Keratinocyte (primary cell): ENCODE data around the gene GLT8D2. TPM values are rescaled to one million over a fixed set of nuclear protein-coding genes. Genes with fewer than 3 reads are reported as not detected.
A peak's percentile ranks its signal among the peaks of the same experiment; 100 is the strongest.

Experiments
- DNase-seq: peaks from one replicate; pipeline ENCODE4 v3.0.0-alpha.2; 2011; ENCODE audit warnings: low read depth, missing footprints, low spot score
- FAIRE-seq: peaks from 2 replicates; lab custom pipeline; 2011; peaks lifted over from hg19 to GRCh38; lab: Jason Lieb, UNC
- H2AFZ ChIP-seq: 2 replicates; pipeline ENCODE4 v1.6.0; 2012; ENCODE audit warnings: low read length, control low read depth, inconsistent platforms; ENCODE audit not compliant: control insufficient read depth
- H3K27ac ChIP-seq: 2 replicates; pipeline ENCODE4 v1.5.1; 2011; ENCODE audit warnings: low read length; ENCODE audit not compliant: control insufficient read depth, insufficient read depth
- H3K27me3 ChIP-seq: 3 replicates; pipeline ENCODE4 v1.6.0; 2011; ENCODE audit warnings: low read length; ENCODE audit not compliant: control insufficient read depth, insufficient read depth; ENCODE audit errors: extremely low read depth
- H3K36me3 ChIP-seq, 2 experiments: 2 replicates in 1 of 2; 3 replicates in 1 of 2; pipeline ENCODE4 v1.5.1; 2011; ENCODE audit warnings: low read length in 2 of 2, mild to moderate bottlenecking in 1 of 2; ENCODE audit not compliant: control insufficient read depth in 2 of 2, insufficient read depth in 2 of 2; ENCODE audit errors: extremely low read depth in 1 of 2
- H3K4me1 ChIP-seq: 3 replicates; pipeline ENCODE4 v1.5.1; 2011; ENCODE audit warnings: low read length; ENCODE audit not compliant: control insufficient read depth, insufficient read depth; ENCODE audit errors: extremely low read depth
- H3K4me2 ChIP-seq: 3 replicates; pipeline ENCODE4 v1.6.0; 2011; ENCODE audit warnings: low read depth, low read length; ENCODE audit not compliant: control insufficient read depth, insufficient read depth; ENCODE audit errors: extremely low read depth
- H3K4me3 ChIP-seq, 3 experiments: fragments of 200-600 bp in 1 of 3; sonication (generic) in 1 of 3; 2 replicates in 2 of 3; 3 replicates in 1 of 3; pipeline ENCODE4 v1.5.1; 2011 to 2016; ENCODE audit warnings: low read length in 3 of 3, mild to moderate bottlenecking in 3 of 3, control low read depth in 2 of 3, inconsistent platforms in 1 of 3, low read depth in 1 of 3, mixed read lengths in 1 of 3, mixed run types in 1 of 3, moderate library complexity in 1 of 3; ENCODE audit not compliant: control insufficient read depth in 2 of 3, insufficient read depth in 2 of 3; ENCODE audit errors: extremely low read depth in 1 of 3
- H3K79me2 ChIP-seq: 2 replicates; pipeline ENCODE4 v1.6.0; 2012; ENCODE audit warnings: low read length; ENCODE audit not compliant: control insufficient read depth, insufficient read depth
- H3K9ac ChIP-seq: 3 replicates; pipeline ENCODE4 v1.6.0; 2011; ENCODE audit warnings: low read length; ENCODE audit not compliant: control insufficient read depth, insufficient read depth; ENCODE audit errors: extremely low read depth
- H3K9me1 ChIP-seq: 3 replicates; pipeline ENCODE4 v1.6.0; 2011; ENCODE audit warnings: low read length; ENCODE audit not compliant: control insufficient read depth, insufficient read depth; ENCODE audit errors: extremely low read depth
- H3K9me3 ChIP-seq: 2 replicates; pipeline ENCODE4 v1.5.1; 2012; ENCODE audit warnings: low read depth, low read length; ENCODE audit not compliant: control insufficient read depth
- H4K20me1 ChIP-seq: 3 replicates; pipeline ENCODE4 v1.6.0; 2011; ENCODE audit warnings: low read length; ENCODE audit not compliant: control insufficient read depth, insufficient read depth; ENCODE audit errors: extremely low read depth
- CTCF ChIP-seq, 3 experiments: IDR thresholded peaks in 1 of 3; conservative IDR thresholded peaks in 1 of 3; optimal IDR thresholded peaks in 1 of 3; 2 replicates in 2 of 3; 3 replicates in 1 of 3; pipeline versions ENCODE3 to v1.5.1; 2011; ENCODE audit warnings: low read length in 3 of 3, mild to moderate bottlenecking in 3 of 3, moderate library complexity in 2 of 3, control low read depth in 1 of 3, inconsistent platforms in 1 of 3; ENCODE audit not compliant: insufficient read depth in 2 of 3; ENCODE audit errors: extremely low read depth in 1 of 3
- EZH2 ChIP-seq: IDR thresholded peaks from one replicate; pipeline ENCODE4 v1.6.1; 2012; ENCODE audit warnings: inconsistent platforms, mild to moderate bottlenecking, low read length, moderate library complexity
- dilution Hi-C: fragments of 300-500 bp; cut with MboI; formaldehyde crosslinking; loops from one replicate; pipeline ENCODE4 v1.7.0; 2020; ENCODE audit warnings: low sequenced_read_pairs; ENCODE audit not compliant: extremely low pct_ligation_motif_present
- polyA plus RNA-seq, 5 experiments: library from polyadenylated mRNA; depleted of rRNA in 3 of 5; stranded (reverse) in 3 of 5; stranded (forward) in 1 of 5; unstranded in 1 of 5; fragments of >200 nt; gene quantifications; 1 replicate in 1 of 5; 2 replicates in 3 of 5; 3 replicates in 1 of 5; pipeline versions ENCODE4 v1.2.1 to v1.2.3, GENCODE V29; 2011 to 2012; ENCODE audit warnings: missing spikeins in 2 of 5, low read depth in 1 of 5, low replicate concordance in 1 of 5

GLT8D2 gene
- polyA plus RNA-seq, 1 donor (not counting 4 experiments of a cell fraction or from before 2014, with no cell fraction given): 1.4 TPM

- DNase-seq (no peak), FAIRE-seq (no peak)
- no peaks in the 10 kb centered on the region for H3K36me3 ChIP-seq
- no peaks in the 10 kb centered on the region for H3K27me3 ChIP-seq
- TF ChIP-seq CTCF (optimal IDR thresholded peaks at IDR 0.05 in 1 of 3, IDR thresholded peaks at IDR 0.05 in 1 of 3, conservative IDR thresholded peaks at IDR 0.05 in 1 of 3; ENCODE audit: extremely low read depth in 1 of 3, insufficient read depth in 2 of 3, low read length in 3 of 3) (no peak), EZH2 (no peak)
- no peak overlapping the region for H3K4me3 ChIP-seq
- no peak overlapping the region for H3K9ac ChIP-seq
- H3K9me1 ChIP-seq: no peaks in the 10 kb centered on the region
- no peak overlapping the region for H3K27ac ChIP-seq
- dilution Hi-C loops: no loop called here
- no peak overlapping the region for H2AFZ ChIP-seq
- no peaks in the 10 kb centered on the region for H3K9me3 ChIP-seq
- no peaks in the 10 kb centered on the region for H3K79me2 ChIP-seq
- H3K4me1 ChIP-seq: peaks cover 10% of the 10 kb centered on the region
- H4K20me1 ChIP-seq: no peaks in the 10 kb centered on the region
- no peak overlapping the region for H3K4me2 ChIP-seq
Measured at GRCh38 chr12:104054681-104055346, 4.8 kb upstream of the GLT8D2 start.

GRCh38 chr12:104050436-104050835, 449 bp upstream of the GLT8D2 start:
- Histone ChIP-seq H3K27ac (no peak overlapping the region), H3K27me3 (no peaks in the 10 kb centered on the region), H3K4me2 (peak overlapping the region; percentile 97), H3K36me3 (no peaks in the 10 kb centered on the region), H4K20me1 (no peaks in the 10 kb centered on the region), H3K4me3 (peak overlapping the region in 2 of 3 experiments; percentile 61 to 75), H3K9me1 (no peaks in the 10 kb centered on the region), H2AFZ (peak overlapping the region; percentile 85), H3K79me2 (no peaks in the 10 kb centered on the region), H3K4me1 (peaks cover 10% of the 10 kb centered on the region), H3K9me3 (no peaks in the 10 kb centered on the region), H3K9ac (peak overlapping the region; percentile 49)
- no peak for TF ChIP-seq EZH2
- no peak for TF ChIP-seq CTCF (optimal IDR thresholded peaks at IDR 0.05 in 1 of 3, IDR thresholded peaks at IDR 0.05 in 1 of 3, conservative IDR thresholded peaks at IDR 0.05 in 1 of 3; ENCODE audit: extremely low read depth in 1 of 3, insufficient read depth in 2 of 3, low read length in 3 of 3)
- FAIRE-seq (no peak), DNase-seq (no peak)
- dilution Hi-C loops: no loop called here
